GM19468 (cell line): Measurements from ENCODE around the gene KDM6A.
"Not testable (repeated sequence)": the region's sequence is repeated elsewhere in the genome, so short reads cannot be mapped to it uniquely, and the experiment has no call there.

ENCODE experiments used
- ATAC-seq: cut with Tn5 transposase; IDR thresholded peaks from one replicate; pipeline ENCODE4 v1.9.1; 2021; ENCODE audit warnings: mild to moderate bottlenecking, moderate library complexity, moderate number of reproducible peaks; ENCODE audit not compliant: unreplicated experiment; ENCODE audit errors: extremely low read depth

The KDM6A gene

GRCh38 chrX:44915361-44915868 lies 42.4 kb downstream of the KDM6A start:
- ATAC-seq: no peak

GRCh38 chrX:44918722-44919121 lies 45.7 kb downstream of the KDM6A start:
- ATAC-seq: no peak

- ATAC-seq: no peak
Observed at GRCh38 chrX:44922980-44923379, 50.0 kb downstream of the KDM6A start.

- ATAC-seq: no peak
Observed at GRCh38 chrX:44927398-44927797, 54.4 kb downstream of the KDM6A start.

GRCh38 chrX:44931441-44931973 lies 58.5 kb downstream of the KDM6A start:
- ATAC-seq: no peak

GRCh38 chrX:44935172-44935571 lies 62.2 kb downstream of the KDM6A start:
- ATAC-seq: no peak

- no peak for ATAC-seq
Observed at GRCh38 chrX:44935640-44936039, 62.7 kb downstream of the KDM6A start.

GRCh38 chrX:44937606-44938005 lies 64.6 kb downstream of the KDM6A start:
- peak; percentile 54 for ATAC-seq

- no peak for ATAC-seq
Observed at GRCh38 chrX:44938111-44938510, 65.1 kb downstream of the KDM6A start.

GRCh38 chrX:44940541-44940940 lies 67.6 kb downstream of the KDM6A start:
- not testable (repeated sequence) for ATAC-seq

GRCh38 chrX:44943007-44943406 lies 70.0 kb downstream of the KDM6A start:
- ATAC-seq: no peak

GRCh38 chrX:44944894-44945293 lies 71.9 kb downstream of the KDM6A start:
- no peak for ATAC-seq

GRCh38 chrX:44945736-44946135 lies 72.7 kb downstream of the KDM6A start:
- no peak for ATAC-seq

- ATAC-seq: no peak
Observed at GRCh38 chrX:44946771-44947170, 73.8 kb downstream of the KDM6A start.

GRCh38 chrX:44947995-44948394 lies 75.0 kb downstream of the KDM6A start:
- ATAC-seq: no peak

- ATAC-seq: no peak
Observed at GRCh38 chrX:44948406-44948805, 75.4 kb downstream of the KDM6A start.

GRCh38 chrX:44949125-44949524 lies 76.1 kb downstream of the KDM6A start:
- no peak for ATAC-seq

- not testable (repeated sequence) for ATAC-seq
Observed at GRCh38 chrX:44950471-44951366, 77.7 kb downstream of the KDM6A start.

- ATAC-seq: no peak
Observed at GRCh38 chrX:44951572-44952067, 78.6 kb downstream of the KDM6A start.

GRCh38 chrX:44952329-44953027 lies 79.5 kb downstream of the KDM6A start:
- ATAC-seq: no peak
